Calu3 (cell line): Measurements from ENCODE around the gene ILDR2. TPM values are rescaled to one million over a fixed set of nuclear protein-coding genes. Genes with fewer than 3 reads are reported as not detected.

ENCODE experiments used
- BruUV-seq: library from RNA; stranded (reverse); fragments of 400-500 nt; replicated peaks from 2 replicates; lab custom pipeline; 2021; lab: Mats Ljungman, UMichigan
- CTCF ChIA-PET: fragments of 300-600 bp; sonication (Branson Sonifier 250); formaldehyde crosslinking; loops from one replicate; lab custom pipeline; 2022; ENCODE audit warnings: antibody characterized with exemption; lab: Charles Lee
- DNase-seq: peaks from one replicate; pipeline ENCODE4 v3.0.0; 2022
- H3K27ac Mint-ChIP-seq: one replicate; pipeline ENCODE4 v1.8.0; 2022; ENCODE audit warnings: mixed read lengths; ENCODE audit not compliant: unreplicated experiment
- H3K27me3 Mint-ChIP-seq: one replicate; pipeline ENCODE4 v1.8.0; 2022; ENCODE audit warnings: mixed read lengths; ENCODE audit not compliant: unreplicated experiment
- H3K36me3 Mint-ChIP-seq: one replicate; pipeline ENCODE4 v1.8.0; 2022; ENCODE audit warnings: mild to moderate bottlenecking, moderate library complexity, mixed read lengths; ENCODE audit not compliant: insufficient read depth, unreplicated experiment
- H3K4me1 Mint-ChIP-seq: one replicate; pipeline ENCODE4 v1.8.0; 2022; ENCODE audit warnings: mild to moderate bottlenecking, low read depth, mixed read lengths; ENCODE audit not compliant: unreplicated experiment
- H3K4me3 Mint-ChIP-seq: one replicate; pipeline ENCODE4 v1.8.0; 2022; ENCODE audit warnings: mild to moderate bottlenecking, low read depth, moderate library complexity, mixed read lengths; ENCODE audit not compliant: unreplicated experiment
- H3K9me3 Mint-ChIP-seq: one replicate; pipeline ENCODE4 v1.8.0; 2022; ENCODE audit warnings: low read depth, mixed read lengths; ENCODE audit not compliant: unreplicated experiment
- intact Hi-C: fragments of 100-400 bp; cut with micrococcal nuclease; formaldehyde crosslinking; loops from one replicate; pipeline ENCODE4 v1.10.0; 2022; ENCODE audit not compliant: unreplicated experiment
- total RNA-seq: library from RNA; stranded (reverse); gene quantifications from 2 replicates; pipeline ENCODE4 v1.2.3, GENCODE V29; 2022
- TF ChIP-seq, protein P1 (sequence below): fragments of 200-600 bp; IDR thresholded peaks from one replicate; pipeline ENCODE4 v1.8.0; 2022; ENCODE audit warnings: antibody characterized with exemption; ENCODE audit not compliant: unreplicated experiment

The ILDR2 gene
- total RNA-seq, 1 experiment from 2014 or later: 1.9 TPM

DNA sequence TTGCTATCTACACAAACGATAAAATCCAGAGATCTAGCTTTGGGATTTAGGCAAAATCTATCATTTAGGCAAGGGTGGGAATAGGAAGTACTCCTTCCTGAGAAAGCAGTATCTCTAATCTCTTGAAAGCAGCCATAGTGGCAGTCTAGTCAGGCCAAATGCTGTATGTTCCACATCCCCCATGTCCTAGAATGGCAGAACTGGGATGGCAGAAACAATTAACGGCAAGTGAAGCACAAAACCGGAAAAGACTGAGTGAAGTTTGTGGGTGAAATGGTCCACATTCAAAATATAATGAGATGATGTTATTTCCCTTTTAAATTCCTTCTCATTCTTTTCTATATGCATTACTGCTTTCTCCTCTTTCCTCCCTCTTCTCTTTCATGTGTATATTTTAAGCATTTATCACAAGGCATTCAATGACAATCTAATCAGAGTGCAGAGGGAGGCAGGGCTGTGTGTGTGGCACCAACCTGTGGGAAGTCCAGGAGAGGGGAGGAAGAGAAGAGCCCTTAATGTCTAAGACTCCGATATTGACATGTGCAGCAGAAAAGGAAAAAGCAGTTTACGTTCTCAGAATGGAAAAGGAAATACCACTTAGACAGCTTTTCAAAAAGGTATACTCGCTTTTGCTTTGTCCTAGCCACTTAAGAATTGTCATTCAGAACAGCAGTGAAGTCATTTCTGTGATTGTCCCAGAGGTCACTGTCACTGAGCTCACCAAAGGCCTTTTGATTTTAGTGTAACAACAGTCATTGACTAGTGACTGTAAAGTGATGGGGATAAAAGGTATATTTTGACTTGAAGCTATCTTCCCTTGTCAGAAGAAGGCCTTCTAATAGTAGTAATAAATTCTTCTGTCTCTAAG is 57.0 kb downstream of the ILDR2 start:
- TF ChIP-seq, protein P1, sequence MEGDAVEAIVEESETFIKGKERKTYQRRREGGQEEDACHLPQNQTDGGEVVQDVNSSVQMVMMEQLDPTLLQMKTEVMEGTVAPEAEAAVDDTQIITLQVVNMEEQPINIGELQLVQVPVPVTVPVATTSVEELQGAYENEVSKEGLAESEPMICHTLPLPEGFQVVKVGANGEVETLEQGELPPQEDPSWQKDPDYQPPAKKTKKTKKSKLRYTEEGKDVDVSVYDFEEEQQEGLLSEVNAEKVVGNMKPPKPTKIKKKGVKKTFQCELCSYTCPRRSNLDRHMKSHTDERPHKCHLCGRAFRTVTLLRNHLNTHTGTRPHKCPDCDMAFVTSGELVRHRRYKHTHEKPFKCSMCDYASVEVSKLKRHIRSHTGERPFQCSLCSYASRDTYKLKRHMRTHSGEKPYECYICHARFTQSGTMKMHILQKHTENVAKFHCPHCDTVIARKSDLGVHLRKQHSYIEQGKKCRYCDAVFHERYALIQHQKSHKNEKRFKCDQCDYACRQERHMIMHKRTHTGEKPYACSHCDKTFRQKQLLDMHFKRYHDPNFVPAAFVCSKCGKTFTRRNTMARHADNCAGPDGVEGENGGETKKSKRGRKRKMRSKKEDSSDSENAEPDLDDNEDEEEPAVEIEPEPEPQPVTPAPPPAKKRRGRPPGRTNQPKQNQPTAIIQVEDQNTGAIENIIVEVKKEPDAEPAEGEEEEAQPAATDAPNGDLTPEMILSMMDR: no peak
- Mint-ChIP-seq H3K36me3 (no peaks in the 10 kb centered on the region), H3K4me1 (no peaks in the 10 kb centered on the region), H3K4me3 (no peak overlapping the region), H3K9me3 (no peaks in the 10 kb centered on the region), H3K27ac (no peak overlapping the region), H3K27me3 (peaks cover 69% of the 10 kb centered on the region)
- DNase-seq: no peak
- CTCF ChIA-PET: interaction anchor here (0.6 to 1.6 kb wide), 3 partner anchors 8 to 139 kb away, joined by 3 to 4 read pairs (median 3); no protein-coding TSS in a partner anchor
- intact Hi-C loops: loop anchor here (10.0 kb wide), 1 partner anchor 306 kb away; the partner anchor contains the start of gene POU2F1
- BruUV-seq: no TSS peak

DNA sequence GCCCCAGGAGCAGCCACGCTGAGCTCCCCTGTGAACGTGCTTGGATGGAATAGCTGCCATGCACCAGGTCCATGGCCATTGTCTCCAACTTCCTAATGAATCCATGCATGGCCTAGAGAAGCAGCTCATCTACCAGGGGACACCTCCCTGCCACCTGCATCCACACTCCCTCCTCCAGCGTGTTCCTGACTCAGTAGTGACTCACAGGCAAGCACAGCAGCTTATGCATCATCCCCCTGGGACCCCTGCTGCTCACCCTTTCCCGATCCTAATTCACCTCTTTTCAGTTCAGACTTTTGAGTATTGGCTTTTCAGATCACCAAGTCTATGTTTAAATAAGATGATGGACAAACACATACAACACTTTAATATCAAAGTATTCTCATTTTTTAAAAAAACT is 59.4 kb downstream of the ILDR2 start:
- CTCF ChIA-PET: no interaction called here
- peaks cover 3% of the 10 kb centered on the region for H3K4me1 Mint-ChIP-seq
- no peak overlapping the region for H3K4me3 Mint-ChIP-seq
- TF ChIP-seq, protein P1: no peak
- no TSS peak for BruUV-seq
- H3K27ac Mint-ChIP-seq: no peak overlapping the region
- peaks cover 5% of the 10 kb centered on the region for H3K9me3 Mint-ChIP-seq
- peaks cover 45% of the 10 kb centered on the region for H3K27me3 Mint-ChIP-seq
- no peaks in the 10 kb centered on the region for H3K36me3 Mint-ChIP-seq
- intact Hi-C loops: loop anchor here (10.0 kb wide), 1 partner anchor 309 kb away; the partner anchor contains the start of gene POU2F1
- no peak for DNase-seq

- no peak for DNase-seq
- Mint-ChIP-seq H3K27me3 (peaks cover 36% of the 10 kb centered on the region), H3K4me3 (no peak overlapping the region), H3K36me3 (no peaks in the 10 kb centered on the region), H3K9me3 (peaks cover 5% of the 10 kb centered on the region), H3K4me1 (peaks cover 8% of the 10 kb centered on the region), H3K27ac (no peak overlapping the region)
- TF ChIP-seq, protein P1: no peak
- intact Hi-C loops: loop anchor here (10.0 kb wide), 1 partner anchor 310 kb away; the partner anchor contains the start of gene POU2F1
- CTCF ChIA-PET: no interaction called here
- BruUV-seq: no TSS peak
These were observed 60.3 kb downstream of the ILDR2 start for GRCh38 chr1:166915042-166915441.

- intact Hi-C loops: loop anchor here (5.0 to 10.0 kb wide), 3 partner anchors 58 to 311 kb away; partner anchors contain the start of gene POU2F1
- Mint-ChIP-seq H3K27ac (no peak overlapping the region), H3K27me3 (peaks cover 27% of the 10 kb centered on the region), H3K4me1 (peaks cover 8% of the 10 kb centered on the region), H3K4me3 (no peak overlapping the region), H3K36me3 (no peaks in the 10 kb centered on the region), H3K9me3 (peaks cover 5% of the 10 kb centered on the region)
- BruUV-seq: no TSS peak
- DNase-seq: no peak
- CTCF ChIA-PET: interaction anchor here (1.9 kb wide), 1 partner anchor 12 kb away, joined by 4 read pairs; no protein-coding TSS in a partner anchor
- TF ChIP-seq, protein P1: no peak
These were observed 61.2 kb downstream of the ILDR2 start for GRCh38 chr1:166914111-166914510.
